Activated T-helper 17 cell treated with anti-CD3 and anti-CD28 coated beads, Interleukin-2, amount 50 U/mL, for 72 hours (primary cell): ENCODE measurements around the gene PMS1. TPM values are rescaled to one million over a fixed set of nuclear protein-coding genes. Genes with fewer than 3 reads are reported as not detected.
"Not testable (repeated sequence)": the region's sequence is repeated elsewhere in the genome, so short reads cannot be mapped to it uniquely, and the experiment has no call there.

Source experiments
- ATAC-seq: fragments of 150-1000 bp; cut with Tn5 transposase; replicated peaks from 2 replicates; pipeline ENCODE4 v1.10.0; 2021; ENCODE audit warnings: mild to moderate bottlenecking, moderate library complexity
- H3K27ac Mint-ChIP-seq: one replicate; pipeline ENCODE4 v1.8.0; 2022; ENCODE audit warnings: mixed read lengths
- H3K27me3 Mint-ChIP-seq: one replicate; pipeline ENCODE4 v1.8.0; 2022; ENCODE audit warnings: mixed read lengths
- H3K36me3 Mint-ChIP-seq: one replicate; pipeline ENCODE4 v1.8.0; 2022; ENCODE audit warnings: low read depth, mild to moderate bottlenecking, mixed read lengths
- H3K4me1 Mint-ChIP-seq: one replicate; pipeline ENCODE4 v1.8.0; 2022; ENCODE audit warnings: mixed read lengths
- H3K4me3 Mint-ChIP-seq: one replicate; pipeline ENCODE4 v1.8.0; 2022; ENCODE audit warnings: mild to moderate bottlenecking, mixed read lengths
- H3K9me3 Mint-ChIP-seq: one replicate; pipeline ENCODE4 v1.8.0; 2022; ENCODE audit warnings: mixed read lengths
- total RNA-seq, 2 donors: library from RNA; stranded (reverse); gene quantifications; one replicate each; pipeline ENCODE4 v1.2.3, GENCODE V29; 2022

PMS1 gene
- total RNA-seq, 2 donors from 2014 or later = 43.7 to 47.2 TPM

DNA sequence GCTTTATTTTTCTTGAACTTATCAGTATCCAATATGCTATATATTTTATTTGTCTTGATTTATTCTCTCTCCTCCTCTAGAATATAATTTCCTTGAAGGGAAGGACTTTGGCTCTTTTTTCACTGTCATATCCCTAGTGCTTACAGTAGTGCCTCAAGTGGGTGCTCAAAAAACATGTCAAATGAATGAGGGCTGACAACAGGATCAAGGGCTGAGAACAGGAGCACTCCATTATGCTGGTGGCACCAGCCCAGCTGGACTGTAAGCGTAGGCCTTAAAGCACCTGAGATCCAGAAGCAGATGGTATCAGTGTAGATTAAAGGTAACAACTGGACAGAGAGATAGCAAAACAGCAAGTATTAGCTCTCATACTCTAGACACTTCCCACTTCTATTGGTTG is 46.3 kb downstream of the PMS1 start:
- peaks cover 34% of the 10 kb centered on the region for H3K36me3 Mint-ChIP-seq
- H3K9me3 Mint-ChIP-seq = no peaks in the 10 kb centered on the region
- H3K4me3 Mint-ChIP-seq = no peak overlapping the region
- H3K27me3 Mint-ChIP-seq = no peaks in the 10 kb centered on the region
- peaks cover 22% of the 10 kb centered on the region for H3K4me1 Mint-ChIP-seq
- H3K27ac Mint-ChIP-seq = peak overlapping the region; percentile 11
- ATAC-seq = no peak

DNA sequence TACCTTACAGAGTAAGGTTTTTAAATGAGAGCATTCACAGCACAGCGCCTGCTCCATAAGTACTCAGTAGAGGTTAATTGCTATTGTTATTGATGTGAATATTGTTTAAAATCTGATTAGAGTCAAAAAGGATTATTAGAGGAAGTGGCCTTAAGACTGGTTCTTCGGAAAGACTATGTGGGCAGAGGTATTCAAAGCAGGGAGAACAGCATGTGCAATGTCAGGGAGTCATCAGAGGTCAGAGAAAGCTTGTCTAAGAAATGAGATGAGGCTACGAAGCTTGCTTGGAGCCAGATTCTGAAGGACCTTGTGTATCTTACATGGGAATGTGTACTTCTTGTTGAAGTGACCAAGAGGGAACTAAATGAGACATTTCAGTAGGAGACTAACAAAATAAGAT is 49.8 kb downstream of the PMS1 start:
- peaks cover 27% of the 10 kb centered on the region for H3K36me3 Mint-ChIP-seq
- H3K4me3 Mint-ChIP-seq = no peak overlapping the region
- no peak overlapping the region for H3K27ac Mint-ChIP-seq
- ATAC-seq = no peak
- peaks cover 12% of the 10 kb centered on the region for H3K4me1 Mint-ChIP-seq
- no peaks in the 10 kb centered on the region for H3K9me3 Mint-ChIP-seq
- H3K27me3 Mint-ChIP-seq = no peaks in the 10 kb centered on the region

DNA sequence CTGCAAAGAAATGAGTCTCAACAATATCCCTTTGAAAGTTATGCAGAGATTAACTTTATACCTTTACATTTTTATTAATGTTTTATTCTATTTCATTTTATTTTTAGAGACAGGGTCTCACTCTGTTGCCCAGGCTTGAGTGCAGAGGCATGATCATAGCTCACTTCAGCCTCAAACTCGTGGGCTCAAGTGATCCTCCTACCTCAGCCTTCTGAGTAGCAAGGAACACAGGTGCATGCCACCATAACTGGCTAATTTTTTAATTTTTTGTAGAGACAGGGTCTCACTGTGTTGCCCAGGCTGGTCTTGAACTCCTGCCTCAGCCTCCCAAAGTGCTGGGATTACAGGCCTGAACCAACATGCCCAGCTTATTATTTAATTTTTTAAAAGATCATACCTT is 50.4 kb downstream of the PMS1 start:
- H3K27ac Mint-ChIP-seq, H3K9me3 Mint-ChIP-seq, H3K4me1 Mint-ChIP-seq, H3K4me3 Mint-ChIP-seq, ATAC-seq, H3K27me3 Mint-ChIP-seq: not testable (repeated sequence)
- H3K36me3 Mint-ChIP-seq = peaks cover 21% of the 10 kb centered on the region

DNA sequence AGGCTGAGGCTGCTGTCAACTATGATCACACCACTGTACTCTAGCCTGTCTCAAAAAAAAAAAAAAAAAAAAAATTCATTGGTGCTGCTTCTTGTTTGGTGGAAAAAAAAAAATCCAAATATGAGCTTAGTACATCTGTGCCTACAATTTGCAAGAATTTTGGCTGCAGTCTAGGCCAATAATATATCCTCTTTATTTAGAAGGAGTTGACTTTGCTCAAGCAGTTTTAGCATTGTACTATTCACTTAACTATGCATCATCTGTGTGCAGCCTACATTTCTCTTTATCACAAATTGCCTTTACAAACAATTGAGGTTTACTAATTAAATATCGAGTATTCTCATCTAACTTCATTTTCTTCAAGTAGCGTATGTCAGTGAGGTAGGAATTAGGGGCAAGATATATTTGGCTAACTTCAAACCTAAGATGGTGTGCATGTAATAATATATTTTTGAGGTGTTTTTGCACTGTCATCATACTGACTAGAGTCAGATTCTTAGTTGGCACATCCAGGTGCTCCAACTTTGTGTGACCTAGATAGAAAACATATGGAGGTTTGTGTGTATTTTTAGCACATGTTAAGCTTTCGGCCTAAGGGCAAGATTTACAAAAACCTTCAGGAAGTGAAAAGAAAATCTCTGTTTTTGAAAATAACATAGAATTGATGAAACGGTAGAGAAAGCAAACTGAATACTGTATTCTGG is 51.8 kb downstream of the PMS1 start:
- Mint-ChIP-seq H3K27ac (no peak overlapping the region), H3K36me3 (peaks cover 15% of the 10 kb centered on the region), H3K4me3 (no peak overlapping the region), H3K9me3 (no peaks in the 10 kb centered on the region), H3K27me3 (no peaks in the 10 kb centered on the region), H3K4me1 (peaks cover under 1% of the 10 kb centered on the region)
- no peak for ATAC-seq

DNA sequence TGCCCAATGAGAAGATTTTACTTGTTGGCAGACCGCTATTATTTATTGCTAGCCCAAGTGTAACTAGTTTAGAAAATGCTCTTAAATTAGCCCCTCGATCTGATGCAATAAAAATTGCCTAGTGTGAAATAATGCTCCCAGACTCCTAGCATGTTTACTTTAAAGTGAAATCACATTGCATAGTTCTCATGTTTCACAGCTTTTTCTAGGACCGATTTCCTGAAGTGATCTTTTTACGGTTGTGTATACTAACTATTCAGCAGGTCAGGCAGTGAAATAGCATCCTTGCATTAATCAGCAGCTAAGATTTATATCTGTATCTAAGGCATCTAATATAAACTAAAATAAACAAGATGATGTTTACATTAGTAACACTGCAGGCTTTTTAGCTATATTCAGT is 52.4 kb downstream of the PMS1 start:
- no peaks in the 10 kb centered on the region for H3K9me3 Mint-ChIP-seq
- H3K27ac Mint-ChIP-seq = no peak overlapping the region
- H3K4me3 Mint-ChIP-seq = no peak overlapping the region
- H3K36me3 Mint-ChIP-seq = peaks cover 16% of the 10 kb centered on the region
- no peaks in the 10 kb centered on the region for H3K27me3 Mint-ChIP-seq
- ATAC-seq = no peak
- H3K4me1 Mint-ChIP-seq = peaks cover 5% of the 10 kb centered on the region

DNA sequence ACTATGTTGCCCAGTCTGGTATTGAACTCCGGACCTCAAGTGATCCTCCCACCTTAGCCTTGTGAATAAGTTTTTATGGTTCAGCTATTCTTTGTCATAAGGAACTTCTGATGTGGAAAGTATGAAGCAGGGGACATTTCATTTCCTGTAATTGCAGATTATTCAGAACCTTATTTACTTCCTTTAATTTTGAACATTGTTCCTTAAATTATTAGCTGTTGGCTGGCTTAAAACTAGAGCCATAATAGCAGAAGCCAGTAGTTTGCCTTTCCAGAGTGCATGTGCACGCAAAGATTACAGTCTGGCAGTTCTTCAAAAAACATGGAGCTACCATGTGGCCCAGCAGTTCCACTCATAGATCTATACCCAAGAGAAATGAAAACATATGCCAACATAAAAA is 53.1 kb downstream of the PMS1 start:
- H3K4me1 Mint-ChIP-seq = peaks cover 5% of the 10 kb centered on the region

DNA sequence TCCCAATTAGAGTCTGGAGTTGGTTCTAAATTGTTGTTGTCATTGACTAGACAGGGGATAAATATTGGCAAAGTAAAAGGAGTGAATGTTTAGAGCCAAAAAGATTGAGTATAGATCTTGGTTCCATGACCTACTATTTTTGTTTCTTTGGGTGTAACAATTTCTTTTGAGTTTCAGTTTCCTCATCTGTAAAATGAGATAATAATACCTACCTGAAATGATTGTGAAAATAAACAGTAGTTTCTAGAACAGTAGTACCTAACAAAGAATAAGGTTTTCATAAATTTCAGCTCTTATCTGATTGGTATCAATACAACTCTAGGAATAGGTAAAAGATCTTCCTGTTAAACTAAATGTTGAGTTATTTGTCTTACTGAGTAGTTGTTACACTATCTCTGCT is 56.8 kb downstream of the PMS1 start:
- Mint-ChIP-seq H3K9me3 (no peaks in the 10 kb centered on the region), H3K4me3 (no peak overlapping the region), H3K27ac (peak overlapping the region; percentile 21), H3K27me3 (no peaks in the 10 kb centered on the region), H3K4me1 (peaks cover 5% of the 10 kb centered on the region), H3K36me3 (peaks cover 55% of the 10 kb centered on the region)
- ATAC-seq = no peak

More for the DNA sequence above, 53.1 kb downstream of the PMS1 start:
- no peaks in the 10 kb centered on the region for H3K9me3 Mint-ChIP-seq
- no peak overlapping the region for H3K27ac Mint-ChIP-seq
- H3K36me3 Mint-ChIP-seq = peaks cover 23% of the 10 kb centered on the region
- H3K4me3 Mint-ChIP-seq = no peak overlapping the region
- H3K27me3 Mint-ChIP-seq = no peaks in the 10 kb centered on the region
- no peak for ATAC-seq

DNA sequence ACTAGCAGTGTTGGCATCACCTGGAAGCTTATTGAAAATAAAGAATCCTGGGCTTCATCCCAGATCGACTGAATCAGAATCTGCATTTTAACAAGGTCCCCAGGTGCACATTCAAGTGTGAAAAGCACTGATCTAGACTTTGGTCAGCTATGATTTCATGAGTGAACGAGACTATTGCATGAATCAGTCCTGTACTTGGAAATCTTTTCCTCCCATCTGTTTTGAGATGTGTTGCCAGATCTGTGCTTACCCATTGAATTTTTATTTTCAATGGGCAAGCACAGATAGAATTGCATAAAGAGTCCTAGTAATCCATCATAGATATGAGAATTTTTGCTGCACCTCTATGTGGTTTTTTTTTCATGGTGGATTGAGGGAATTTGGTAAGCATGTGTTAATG is 64.0 kb downstream of the PMS1 start:
- Mint-ChIP-seq H3K4me3 (no peak overlapping the region), H3K27me3 (no peaks in the 10 kb centered on the region)

DNA sequence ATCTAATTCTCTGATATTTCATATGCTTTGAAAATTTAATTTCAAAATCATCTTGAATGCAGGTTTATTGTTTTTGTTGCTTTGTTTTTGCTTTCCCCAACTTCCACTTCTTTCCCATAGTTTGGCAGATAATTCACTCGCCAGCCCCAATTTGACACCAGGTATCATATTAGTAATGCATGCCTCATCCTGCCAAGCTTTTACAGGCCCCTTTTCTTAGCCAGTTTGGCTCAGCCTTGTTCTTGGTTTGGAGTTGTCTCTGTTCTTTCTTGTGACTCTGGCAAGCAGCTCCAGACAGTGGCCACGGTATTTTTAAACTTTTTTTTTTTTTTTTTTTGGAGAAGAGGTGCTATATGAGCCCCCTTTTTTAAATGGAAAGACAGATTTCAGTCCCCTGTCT is 65.3 kb downstream of the PMS1 start:
- H3K4me3 Mint-ChIP-seq = no peak overlapping the region
- H3K27ac Mint-ChIP-seq = no peak overlapping the region
- peaks cover 90% of the 10 kb centered on the region for H3K36me3 Mint-ChIP-seq
- H3K9me3 Mint-ChIP-seq = no peaks in the 10 kb centered on the region
- no peaks in the 10 kb centered on the region for H3K4me1 Mint-ChIP-seq
- H3K27me3 Mint-ChIP-seq = no peaks in the 10 kb centered on the region
- no peak for ATAC-seq

More for the DNA sequence above, 64.0 kb downstream of the PMS1 start:
- H3K36me3 Mint-ChIP-seq = peaks cover 92% of the 10 kb centered on the region
- no peak for ATAC-seq
- no peaks in the 10 kb centered on the region for H3K9me3 Mint-ChIP-seq
- H3K4me1 Mint-ChIP-seq = no peaks in the 10 kb centered on the region
- no peak overlapping the region for H3K27ac Mint-ChIP-seq

DNA sequence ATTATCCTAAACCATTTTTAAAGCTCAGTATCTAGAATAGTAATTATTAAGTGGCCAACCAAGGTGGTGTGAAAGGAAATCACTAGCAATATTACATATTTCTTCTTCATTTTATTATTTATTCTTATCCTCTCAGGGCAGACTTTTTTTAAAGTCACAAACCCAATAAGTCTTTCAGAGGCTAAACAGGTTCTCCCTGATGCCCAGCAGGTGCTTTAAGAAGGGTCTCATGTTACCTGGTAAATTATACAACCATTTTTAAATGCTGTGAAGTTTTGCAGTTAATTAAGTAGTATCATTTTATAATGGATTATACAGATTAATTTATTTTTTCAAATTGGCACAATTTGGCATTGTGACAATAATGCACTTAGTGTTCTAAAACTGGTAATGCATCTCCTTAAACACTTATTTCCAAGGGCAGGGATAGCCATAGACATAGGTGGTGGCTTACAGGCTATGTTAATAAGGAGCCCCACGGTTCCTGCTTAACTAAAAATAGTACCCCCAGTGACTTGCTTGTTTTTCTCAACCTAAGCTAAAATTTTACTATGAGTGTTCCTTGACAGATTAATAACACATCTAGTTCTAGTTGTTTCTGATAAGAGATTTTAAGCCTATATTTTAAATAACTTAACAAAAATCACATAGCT is 67.0 kb downstream of the PMS1 start:
- H3K27ac Mint-ChIP-seq = no peak overlapping the region
- no peak overlapping the region for H3K4me3 Mint-ChIP-seq
- H3K36me3 Mint-ChIP-seq = peaks cover 90% of the 10 kb centered on the region
- H3K27me3 Mint-ChIP-seq = no peaks in the 10 kb centered on the region
- H3K9me3 Mint-ChIP-seq = no peaks in the 10 kb centered on the region
- ATAC-seq = no peak
- H3K4me1 Mint-ChIP-seq = no peaks in the 10 kb centered on the region

DNA sequence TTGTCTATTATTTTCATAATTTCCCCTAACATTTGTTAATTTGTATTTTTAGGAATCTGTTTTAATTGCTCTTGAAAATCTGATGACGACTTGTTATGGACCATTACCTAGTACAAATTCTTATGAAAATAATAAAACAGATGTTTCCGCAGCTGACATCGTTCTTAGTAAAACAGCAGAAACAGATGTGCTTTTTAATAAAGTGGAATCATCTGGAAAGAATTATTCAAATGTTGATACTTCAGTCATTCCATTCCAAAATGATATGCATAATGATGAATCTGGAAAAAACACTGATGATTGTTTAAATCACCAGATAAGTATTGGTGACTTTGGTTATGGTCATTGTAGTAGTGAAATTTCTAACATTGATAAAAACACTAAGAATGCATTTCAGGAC is 69.9 kb downstream of the PMS1 start:
- no peaks in the 10 kb centered on the region for H3K27me3 Mint-ChIP-seq
- no peak overlapping the region for H3K4me3 Mint-ChIP-seq
- no peaks in the 10 kb centered on the region for H3K4me1 Mint-ChIP-seq
- no peak for ATAC-seq
- H3K36me3 Mint-ChIP-seq = peaks cover 74% of the 10 kb centered on the region
- H3K27ac Mint-ChIP-seq = no peak overlapping the region
- H3K9me3 Mint-ChIP-seq = no peaks in the 10 kb centered on the region

DNA sequence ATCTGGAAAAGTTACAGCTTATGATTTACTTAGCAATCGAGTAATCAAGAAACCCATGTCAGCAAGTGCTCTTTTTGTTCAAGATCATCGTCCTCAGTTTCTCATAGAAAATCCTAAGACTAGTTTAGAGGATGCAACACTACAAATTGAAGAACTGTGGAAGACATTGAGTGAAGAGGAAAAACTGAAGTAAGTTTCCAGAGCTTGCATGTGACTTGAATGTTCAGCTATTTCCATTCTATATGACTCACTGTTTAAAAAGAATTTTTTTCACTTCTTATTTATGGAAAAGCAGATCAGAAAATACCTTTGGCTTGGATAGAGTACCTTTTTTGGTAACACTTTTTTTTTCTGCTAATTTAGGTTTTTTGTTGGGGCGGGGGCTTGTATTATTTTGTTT is 70.7 kb downstream of the PMS1 start:
- no peak overlapping the region for H3K4me3 Mint-ChIP-seq
- no peaks in the 10 kb centered on the region for H3K9me3 Mint-ChIP-seq
- ATAC-seq = no peak
- peaks cover 66% of the 10 kb centered on the region for H3K36me3 Mint-ChIP-seq
- no peaks in the 10 kb centered on the region for H3K4me1 Mint-ChIP-seq
- no peak overlapping the region for H3K27ac Mint-ChIP-seq
- no peaks in the 10 kb centered on the region for H3K27me3 Mint-ChIP-seq

DNA sequence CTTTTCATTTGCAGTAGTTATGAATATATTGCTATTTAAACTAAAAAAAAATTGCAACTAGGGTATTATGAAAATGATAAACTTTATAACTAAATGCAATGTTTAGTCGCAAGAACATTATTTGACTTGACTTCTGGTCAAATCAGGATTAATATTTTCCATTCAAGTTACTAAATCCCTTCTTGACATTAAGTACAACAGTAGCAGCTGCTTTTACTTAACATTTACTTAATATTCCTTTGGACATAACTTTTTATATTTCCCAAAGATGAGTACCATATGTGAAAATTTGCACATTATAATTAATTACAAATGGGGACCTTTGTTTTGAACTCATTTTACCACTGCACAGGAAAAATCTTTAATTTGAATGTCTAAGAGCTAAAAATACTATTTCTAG is 74.0 kb downstream of the PMS1 start:
- no peaks in the 10 kb centered on the region for H3K27me3 Mint-ChIP-seq
- no peak for ATAC-seq
- H3K27ac Mint-ChIP-seq = no peak overlapping the region
- peaks cover 56% of the 10 kb centered on the region for H3K36me3 Mint-ChIP-seq
- H3K4me1 Mint-ChIP-seq = no peaks in the 10 kb centered on the region
- no peaks in the 10 kb centered on the region for H3K9me3 Mint-ChIP-seq
- H3K4me3 Mint-ChIP-seq = no peak overlapping the region

DNA sequence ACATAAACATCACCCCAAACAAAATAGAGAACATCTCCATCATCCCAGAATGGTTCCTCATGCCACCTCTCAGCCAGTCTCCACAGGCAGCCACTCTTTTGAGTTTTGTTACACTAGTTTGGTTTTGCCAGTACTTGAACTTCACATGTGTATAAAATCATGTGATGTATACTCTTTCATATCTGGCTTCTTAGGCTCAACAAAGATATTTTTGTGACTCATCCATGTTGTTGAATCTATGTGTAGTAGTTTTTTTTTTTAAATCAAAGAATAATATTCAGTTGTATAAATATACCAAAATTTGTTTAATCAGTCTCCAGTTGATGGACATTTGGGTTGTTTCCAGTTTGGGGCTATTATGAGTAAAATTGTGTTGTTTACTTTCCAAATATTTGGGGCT is 75.9 kb downstream of the PMS1 start:
- Mint-ChIP-seq H3K9me3 (no peaks in the 10 kb centered on the region), H3K27ac (no peak overlapping the region), H3K27me3 (no peaks in the 10 kb centered on the region), H3K4me3 (no peak overlapping the region), H3K36me3 (peaks cover 46% of the 10 kb centered on the region), H3K4me1 (no peaks in the 10 kb centered on the region)
- no peak for ATAC-seq

DNA sequence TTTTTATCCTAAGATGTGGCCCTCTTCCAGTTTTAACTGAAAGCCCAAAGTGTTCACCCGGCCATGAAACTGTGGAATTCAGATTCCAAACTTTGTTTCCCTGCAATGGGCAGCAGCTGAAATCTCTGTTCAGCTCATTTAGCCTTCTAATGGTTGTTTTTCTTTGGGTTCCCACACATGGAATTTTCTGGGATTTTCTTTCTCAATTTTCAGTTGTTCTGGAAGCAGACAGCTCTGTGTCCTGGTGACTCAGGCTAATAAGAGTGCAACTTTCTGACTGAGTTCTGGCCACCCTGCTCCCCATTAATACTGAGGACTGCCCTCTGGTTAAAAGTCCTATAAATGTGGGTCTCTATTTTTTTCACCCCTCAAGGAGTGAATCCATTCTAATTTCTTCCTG is 78.5 kb downstream of the PMS1 start:
- Mint-ChIP-seq H3K4me3 (no peak overlapping the region), H3K27ac (no peak overlapping the region), H3K4me1 (no peaks in the 10 kb centered on the region), H3K9me3 (no peaks in the 10 kb centered on the region), H3K36me3 (peaks cover 41% of the 10 kb centered on the region), H3K27me3 (no peaks in the 10 kb centered on the region)
- no peak for ATAC-seq
